BLaER1 treated with 17β-estradiol and CSF1 and Interleukin-3, amounts not matched to agents 10 nM and 100 nM (cell line): ENCODE results near the gene SPATA20.

ENCODE experiments used
- H3K27ac ChIP-seq, 11 experiments: shearing (Covaris generic); formaldehyde crosslinking; 2 replicates each; pipeline ENCODE4 v1.8.1; 2022
- H3K27me3 ChIP-seq, 11 experiments: shearing (Covaris generic); formaldehyde crosslinking; 2 replicates each; pipeline ENCODE4 v1.8.1; 2022
- H3K36me3 ChIP-seq, 11 experiments: shearing (Covaris generic); formaldehyde crosslinking; 2 replicates each; pipeline ENCODE4 v1.8.1; 2022
- H3K4me1 ChIP-seq, 10 experiments: shearing (Covaris generic); formaldehyde crosslinking; 2 replicates each; pipeline ENCODE4 v1.8.1; 2022
- H3K4me2 ChIP-seq, 11 experiments: shearing (Covaris generic); formaldehyde crosslinking; 2 replicates each; pipeline ENCODE4 v1.8.1; 2022
- H3K4me3 ChIP-seq, 10 experiments: shearing (Covaris generic); formaldehyde crosslinking; 2 replicates each; pipeline ENCODE4 v1.8.1; 2022
- H3K9ac ChIP-seq, 11 experiments: shearing (Covaris generic); formaldehyde crosslinking; 2 replicates each; pipeline ENCODE4 v1.8.1; 2022
- H3K9me3 ChIP-seq, 11 experiments: shearing (Covaris generic); formaldehyde crosslinking; replicated peaks in 1 of 11; 2 replicates each; pipeline ENCODE4 v1.8.1; 2022
- H4K20me1 ChIP-seq, 11 experiments: shearing (Covaris generic); formaldehyde crosslinking; 2 replicates each; pipeline ENCODE4 v1.8.1; 2022
- Cebpa-rat ChIP-seq, 11 experiments: shearing (Covaris generic); IDR thresholded peaks; 2 replicates each; pipeline ENCODE4 v1.8.1; 2022

SPATA20 gene

GRCh38 chr17:50596191-50597037, 49.4 kb downstream of the SPATA20 start:
- H4K20me1 ChIP-seq, result no peaks in the 10 kb centered on the region
- no peak overlapping the region for H3K9ac ChIP-seq
- no peak overlapping the region for H3K4me3 ChIP-seq
- no peaks in the 10 kb centered on the region for H3K9me3 ChIP-seq
- H3K27ac ChIP-seq, result no peak overlapping the region
- peaks cover 0 to 22% (median 10%) of the 10 kb centered on the region in 10 experiments; a peak in 14 of 20 replicates for H3K4me1 ChIP-seq
- no peak overlapping the region for H3K4me2 ChIP-seq
- H3K36me3 ChIP-seq, result no peaks in the 10 kb centered on the region
- no peaks in the 10 kb centered on the region for H3K27me3 ChIP-seq
- TF ChIP-seq Cebpa-rat (IDR thresholded peaks at IDR 0.05), result no peak

GRCh38 chr17:50598487-50598886, 51.5 kb downstream of the SPATA20 start:
- Histone ChIP-seq H3K9ac (no peak overlapping the region), H3K4me3 (no peak overlapping the region), H3K36me3 (no peaks in the 10 kb centered on the region), H3K27me3 (no peaks in the 10 kb centered on the region; a peak in 1 of 22 replicates), H3K27ac (no peak overlapping the region), H3K4me2 (no peak overlapping the region), H4K20me1 (no peaks in the 10 kb centered on the region), H3K9me3 (no peaks in the 10 kb centered on the region), H3K4me1 (peaks cover 0 to 15% (median 10%) of the 10 kb centered on the region in 10 experiments; a peak in 13 of 20 replicates)
- TF ChIP-seq Cebpa-rat (IDR thresholded peaks at IDR 0.05), result no peak

GRCh38 chr17:50599606-50600005, 52.6 kb downstream of the SPATA20 start:
- no peaks in the 10 kb centered on the region for H3K9me3 ChIP-seq
- no peak overlapping the region for H3K4me2 ChIP-seq
- no peak overlapping the region for H3K9ac ChIP-seq
- H3K4me3 ChIP-seq, result no peak overlapping the region
- H3K4me1 ChIP-seq, result peaks cover 0 to 6% (median 4%) of the 10 kb centered on the region in 10 experiments; a peak in 13 of 20 replicates
- H3K27ac ChIP-seq, result no peak overlapping the region
- TF ChIP-seq Cebpa-rat (IDR thresholded peaks at IDR 0.05), result no peak
- no peaks in the 10 kb centered on the region for H3K36me3 ChIP-seq
- H4K20me1 ChIP-seq, result no peaks in the 10 kb centered on the region
- no peaks in the 10 kb centered on the region; a peak in 1 of 22 replicates for H3K27me3 ChIP-seq

GRCh38 chr17:50601823-50602375, 54.9 kb downstream of the SPATA20 start:
- Histone ChIP-seq H3K9ac (no peak overlapping the region), H4K20me1 (no peaks in the 10 kb centered on the region), H3K36me3 (no peaks in the 10 kb centered on the region), H3K27ac (no peak overlapping the region), H3K4me1 (no peaks in the 10 kb centered on the region), H3K4me2 (no peak overlapping the region), H3K27me3 (no peaks in the 10 kb centered on the region; a peak in 1 of 22 replicates), H3K9me3 (no peaks in the 10 kb centered on the region), H3K4me3 (no peak overlapping the region)
- TF ChIP-seq Cebpa-rat (IDR thresholded peaks at IDR 0.05), result no peak

- H3K9ac ChIP-seq, result no peak overlapping the region
- H4K20me1 ChIP-seq, result no peaks in the 10 kb centered on the region
- no peak overlapping the region for H3K27ac ChIP-seq
- H3K27me3 ChIP-seq, result no peaks in the 10 kb centered on the region; a peak in 1 of 22 replicates
- no peaks in the 10 kb centered on the region for H3K36me3 ChIP-seq
- H3K4me2 ChIP-seq, result no peak overlapping the region
- H3K4me1 ChIP-seq, result peaks cover 0 to 5% (median 0%) of the 10 kb centered on the region in 10 experiments; a peak in 2 of 20 replicates
- H3K9me3 ChIP-seq, result no peaks in the 10 kb centered on the region
- no peak for TF ChIP-seq Cebpa-rat (IDR thresholded peaks at IDR 0.05)
- H3K4me3 ChIP-seq, result no peak overlapping the region
Measured at GRCh38 chr17:50602836-50603235, 55.9 kb downstream of the SPATA20 start.

- no peak overlapping the region for H3K4me2 ChIP-seq
- peaks cover 0 to 8% (median 0%) of the 10 kb centered on the region in 10 experiments; a peak in 2 of 20 replicates for H3K4me1 ChIP-seq
- no peak overlapping the region for H3K4me3 ChIP-seq
- H4K20me1 ChIP-seq, result no peaks in the 10 kb centered on the region
- no peak overlapping the region for H3K27ac ChIP-seq
- H3K9ac ChIP-seq, result no peak overlapping the region
- TF ChIP-seq Cebpa-rat (IDR thresholded peaks at IDR 0.05), result no peak
- no peaks in the 10 kb centered on the region; a peak in 1 of 22 replicates for H3K27me3 ChIP-seq
- H3K9me3 ChIP-seq, result no peaks in the 10 kb centered on the region
- no peaks in the 10 kb centered on the region for H3K36me3 ChIP-seq
Measured at GRCh38 chr17:50603340-50603739, 56.4 kb downstream of the SPATA20 start.

GRCh38 chr17:50604513-50604912, 57.5 kb downstream of the SPATA20 start:
- TF ChIP-seq Cebpa-rat (IDR thresholded peaks at IDR 0.05), result no peak
- no peak overlapping the region for H3K9ac ChIP-seq
- no peak overlapping the region for H3K27ac ChIP-seq

GRCh38 chr17:50605429-50605828, 58.5 kb downstream of the SPATA20 start:
- no peaks in the 10 kb centered on the region for H4K20me1 ChIP-seq
- H3K27me3 ChIP-seq, result no peaks in the 10 kb centered on the region; a peak in 1 of 22 replicates
- no peaks in the 10 kb centered on the region for H3K9me3 ChIP-seq
- H3K27ac ChIP-seq, result no peak overlapping the region
- peaks cover 0 to 8% (median 0%) of the 10 kb centered on the region in 10 experiments; a peak in 2 of 20 replicates for H3K4me1 ChIP-seq
- no peak overlapping the region for H3K9ac ChIP-seq
- no peak overlapping the region for H3K4me2 ChIP-seq
- TF ChIP-seq Cebpa-rat (IDR thresholded peaks at IDR 0.05), result no peak
- H3K4me3 ChIP-seq, result no peak overlapping the region
- no peaks in the 10 kb centered on the region for H3K36me3 ChIP-seq

More at GRCh38 chr17:50604513-50604912, 57.5 kb downstream of the SPATA20 start:
- no peaks in the 10 kb centered on the region for H3K9me3 ChIP-seq
- H3K4me3 ChIP-seq, result no peak overlapping the region
- H3K4me1 ChIP-seq, result peaks cover 0 to 8% (median 0%) of the 10 kb centered on the region in 10 experiments; a peak in 2 of 20 replicates
- H3K4me2 ChIP-seq, result peak overlapping the region in 1 of 11 experiments; percentile 9; a peak in 1 of 22 replicates
- no peaks in the 10 kb centered on the region; a peak in 1 of 22 replicates for H3K27me3 ChIP-seq
- no peaks in the 10 kb centered on the region for H4K20me1 ChIP-seq
- no peaks in the 10 kb centered on the region for H3K36me3 ChIP-seq
